GM12865 (cell line): ENCODE data around the gene ZSWIM1.

Experiments
- DNase-seq: peaks from one replicate; pipeline ENCODE4 v3.0.0; 2010; ENCODE audit warnings: low read depth
- H3K4me3 ChIP-seq: 2 replicates; pipeline ENCODE4 v1.5.1; 2011; ENCODE audit warnings: mild to moderate bottlenecking, low read depth, low read length, control low read depth
- CTCF ChIP-seq: IDR thresholded peaks from 2 replicates; pipeline ENCODE4 v1.5.1; 2011; ENCODE audit warnings: low read length, control low read depth, low read depth, inconsistent platforms; ENCODE audit not compliant: insufficient read depth; ENCODE audit errors: missing control alignments

The ZSWIM1 gene

GRCh38 chr20:45893831-45894230, 12.8 kb downstream of the ZSWIM1 start:
- no peak overlapping the region for H3K4me3 ChIP-seq
- no peak for TF ChIP-seq CTCF
- no peak for DNase-seq

GRCh38 chr20:45894797-45895196, 13.8 kb downstream of the ZSWIM1 start:
- no peak for DNase-seq
- TF ChIP-seq CTCF = no peak
- H3K4me3 ChIP-seq = no peak overlapping the region

- TF ChIP-seq CTCF = no peak
- H3K4me3 ChIP-seq = no peak overlapping the region
- DNase-seq = no peak
Measured at GRCh38 chr20:45896641-45897161, 15.7 kb downstream of the ZSWIM1 start.

- no peak for TF ChIP-seq CTCF
- no peak for DNase-seq
Measured at GRCh38 chr20:45897289-45897688, 16.3 kb downstream of the ZSWIM1 start.

GRCh38 chr20:45897692-45898091, 16.7 kb downstream of the ZSWIM1 start:
- DNase-seq = no peak
- TF ChIP-seq CTCF = no peak
- no peak overlapping the region for H3K4me3 ChIP-seq

More at GRCh38 chr20:45897289-45897688, 16.3 kb downstream of the ZSWIM1 start:
- no peak overlapping the region for H3K4me3 ChIP-seq

- TF ChIP-seq CTCF = no peak
- H3K4me3 ChIP-seq = no peak overlapping the region
- DNase-seq = no peak
Measured at GRCh38 chr20:45898285-45898684, 17.3 kb downstream of the ZSWIM1 start.
